Smooth muscle cell (in vitro differentiated cells): ENCODE results near the gene CENPP. TPM values are rescaled to one million over a fixed set of nuclear protein-coding genes. Genes with fewer than 3 reads are reported as not detected.
A peak's percentile ranks its signal among the peaks of the same experiment; 100 is the strongest.

Source experiments
- DNase-seq: peaks from one replicate; lab custom pipeline; 2025; ENCODE audit not compliant: unreplicated experiment; lab: John Stamatoyannopoulos, UW
- H2AFZ ChIP-seq: fragments of 200-600 bp; sonication (generic); 2 replicates; pipeline ENCODE4 v1.6.0; 2016; ENCODE audit warnings: antibody characterized with exemption, low read depth, mild to moderate bottlenecking
- H3F3A ChIP-seq: fragments of 200-600 bp; sonication (generic); 2 replicates; pipeline ENCODE4 v1.6.0; 2017; ENCODE audit warnings: antibody characterized with exemption, low read depth
- H3K27ac ChIP-seq: fragments of 200-600 bp; sonication (generic); 2 replicates; pipeline ENCODE4 v1.5.1; 2016; ENCODE audit warnings: low read depth, mild to moderate bottlenecking
- H3K27me3 ChIP-seq: fragments of 200-600 bp; sonication (generic); 2 replicates; pipeline ENCODE4 v1.6.1; 2016; ENCODE audit warnings: low read depth, mild to moderate bottlenecking
- H3K36me3 ChIP-seq: fragments of 200-600 bp; sonication (generic); 2 replicates; pipeline ENCODE4 v1.5.1; 2016; ENCODE audit warnings: low read depth
- H3K4me1 ChIP-seq: fragments of 200-600 bp; sonication (generic); 2 replicates; pipeline ENCODE4 v1.5.1; 2016; ENCODE audit warnings: low read depth
- H3K4me2 ChIP-seq: fragments of 200-600 bp; sonication (generic); 2 replicates; pipeline ENCODE4 v1.6.0; 2016; ENCODE audit warnings: mild to moderate bottlenecking
- H3K4me3 ChIP-seq: fragments of 200-600 bp; sonication (generic); 2 replicates; pipeline ENCODE4 v1.5.1; 2016; ENCODE audit warnings: mild to moderate bottlenecking
- H3K79me2 ChIP-seq: fragments of 200-600 bp; sonication (generic); 2 replicates; pipeline ENCODE4 v1.6.0; 2016; ENCODE audit warnings: low read depth, mild to moderate bottlenecking
- H3K9ac ChIP-seq: fragments of 200-600 bp; sonication (generic); 2 replicates; pipeline ENCODE4 v1.6.0; 2016; ENCODE audit warnings: low read depth
- H3K9me3 ChIP-seq: fragments of 200-600 bp; sonication (generic); replicated peaks from 2 replicates; pipeline ENCODE4 v1.5.1; 2016; ENCODE audit warnings: low read depth
- H4K20me1 ChIP-seq: fragments of 200-600 bp; sonication (generic); 2 replicates; pipeline ENCODE4 v1.6.0; 2016; ENCODE audit warnings: low read depth
- CTCF ChIP-seq: fragments of 200-600 bp; sonication (generic); IDR thresholded peaks from 2 replicates; pipeline ENCODE4 v1.5.1; 2017; ENCODE audit warnings: borderline replicate concordance, mild to moderate bottlenecking, antibody characterized with exemption; ENCODE audit not compliant: insufficient read depth, poor library complexity, severe bottlenecking
- WGBS: methylation state at CpG from one replicate; pipeline ENCODE4 v1.1.7; 2016; ENCODE audit warnings: low lambda C conversion rate; 5-methylcytosine and 5-hydroxymethylcytosine counted together
- polyA plus RNA-seq: library from polyadenylated mRNA; unstranded; fragments of >200 nt; fragmentation: Nextera tagmentation; extraction: Ambion mirVana; gene quantifications from 2 replicates; pipeline ENCODE4 v1.2.1, GENCODE V29; 2016
- total RNA-seq: library from RNA; depleted of rRNA; stranded (reverse); fragments of >200 nt; gene quantifications from 2 replicates; pipeline ENCODE4 v1.2.3, GENCODE V29; 2014

CENPP gene
- total and polyA plus RNA-seq, 2 experiments from 2014 or later: 4.2 to 17.5 TPM

GRCh38 chr9:92589923-92590322 lies 264.2 kb downstream of the CENPP start:
- 55% methylated on average over 1 of the region's 1 CpG for WGBS
- H3K4me3 ChIP-seq: no peak overlapping the region
- TF ChIP-seq CTCF: no peak

GRCh38 chr9:92590377-92590776 lies 264.6 kb downstream of the CENPP start:
- peak overlapping the region; percentile 30 for H3K4me2 ChIP-seq
- H4K20me1 ChIP-seq: no peaks in the 10 kb centered on the region
- no peaks in the 10 kb centered on the region for H3K36me3 ChIP-seq
- no peaks in the 10 kb centered on the region for H3K9me3 ChIP-seq
- H3K4me3 ChIP-seq: no peak overlapping the region
- H3K27me3 ChIP-seq: no peaks in the 10 kb centered on the region
- no peak for TF ChIP-seq CTCF
- peak overlapping the region; percentile 46 for H2AFZ ChIP-seq
- no peaks in the 10 kb centered on the region for H3K79me2 ChIP-seq
- no peak for DNase-seq
- H3F3A ChIP-seq: peaks cover 25% of the 10 kb centered on the region
- peak overlapping the region; percentile 68 for H3K27ac ChIP-seq
- 45% methylated on average over 3 of the region's 3 CpGs for WGBS
- H3K9ac ChIP-seq: no peak overlapping the region
- peaks cover 11% of the 10 kb centered on the region for H3K4me1 ChIP-seq

More at GRCh38 chr9:92589923-92590322, 264.2 kb downstream of the CENPP start:
- Histone ChIP-seq H3K4me1 (peaks cover 11% of the 10 kb centered on the region), H3K9me3 (no peaks in the 10 kb centered on the region), H2AFZ (peak overlapping the region; percentile 46), H3K4me2 (peak overlapping the region; percentile 30), H3K27me3 (no peaks in the 10 kb centered on the region), H3K79me2 (no peaks in the 10 kb centered on the region), H3K36me3 (no peaks in the 10 kb centered on the region), H3K27ac (peak overlapping the region; percentile 68), H3F3A (peaks cover 25% of the 10 kb centered on the region), H4K20me1 (no peaks in the 10 kb centered on the region), H3K9ac (no peak overlapping the region)
- no peak for DNase-seq

GRCh38 chr9:92592537-92592936 lies 266.8 kb downstream of the CENPP start:
- H3K4me3 ChIP-seq: no peak overlapping the region
- WGBS: 89% methylated on average over 1 of the region's 1 CpG
- peak overlapping the region; percentile 77 for H3K27ac ChIP-seq
- H4K20me1 ChIP-seq: no peaks in the 10 kb centered on the region
- H3K79me2 ChIP-seq: no peaks in the 10 kb centered on the region
- no peaks in the 10 kb centered on the region for H3K9me3 ChIP-seq
- H3K27me3 ChIP-seq: no peaks in the 10 kb centered on the region
- peaks cover 15% of the 10 kb centered on the region for H3K4me1 ChIP-seq
- no peak for TF ChIP-seq CTCF
- no peak overlapping the region for H2AFZ ChIP-seq
- peaks cover 25% of the 10 kb centered on the region for H3F3A ChIP-seq
- H3K4me2 ChIP-seq: peak overlapping the region; percentile 0
- H3K36me3 ChIP-seq: no peaks in the 10 kb centered on the region
- no peak overlapping the region for H3K9ac ChIP-seq
- no peak for DNase-seq
